Measurements from ENCODE around the gene VTI1A.
"Not testable (repeated sequence)": the region's sequence is repeated elsewhere in the genome, so short reads cannot be mapped to it uniquely, and the experiment has no call there.

The VTI1A gene

DNA sequence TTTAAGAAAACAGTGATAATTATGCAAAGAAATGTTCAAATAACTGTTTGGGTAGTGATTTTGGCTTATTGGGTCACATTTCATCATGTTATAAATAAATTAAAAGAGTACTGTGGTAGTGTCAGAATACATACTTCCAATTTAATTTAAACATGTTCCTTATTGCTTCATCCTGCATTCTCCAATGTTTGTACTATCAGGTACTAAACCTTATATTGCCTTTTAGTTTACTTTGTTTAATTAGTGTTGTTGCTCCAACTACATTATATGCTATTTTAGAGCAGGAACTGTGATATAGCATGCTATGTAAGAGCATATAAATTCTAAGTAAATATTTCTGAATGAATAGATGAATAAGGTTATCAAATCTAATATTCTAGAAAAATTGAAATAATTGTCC is 40.9 kb downstream of the VTI1A start:
- TF ChIP-seq TAF1 (IDR thresholded peaks at IDR 0.05; ENCODE audit: borderline replicate concordance, low read depth, low read length) = no peak
- DNase-seq (ENCODE audit: insufficient read length) (no peak), FAIRE-seq (no peak)

DNA sequence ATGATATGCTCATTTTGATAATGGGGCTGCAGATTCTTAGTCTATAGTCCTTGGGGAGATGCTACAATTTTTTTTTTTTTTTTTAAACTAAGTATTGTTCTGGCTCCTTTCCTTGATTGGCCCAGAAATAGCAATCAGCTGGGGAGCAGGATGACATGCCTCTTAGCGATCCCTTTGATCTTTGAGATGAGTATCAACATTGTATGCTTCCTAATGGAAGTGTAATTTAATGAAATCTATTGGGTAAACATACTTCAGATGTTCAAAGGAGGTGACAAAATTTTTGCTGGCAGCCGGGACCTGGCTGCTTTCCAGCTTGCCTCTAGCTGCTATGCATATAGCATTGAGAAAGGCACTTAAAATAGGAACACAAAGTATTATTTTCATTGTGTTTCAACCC is 43.5 kb downstream of the VTI1A start:
- no peak for DNase-seq (ENCODE audit: insufficient read length)
- no peak for FAIRE-seq
- TF ChIP-seq TAF1 (IDR thresholded peaks at IDR 0.05; ENCODE audit: borderline replicate concordance, low read depth, low read length) (no peak), POLR2A (IDR thresholded peaks at IDR 0.05; ENCODE audit: low read depth, low read length) (no peak), POLR2AphosphoS5 (IDR thresholded peaks at IDR 0.05; ENCODE audit: low read depth, low read length) (no peak)

DNA sequence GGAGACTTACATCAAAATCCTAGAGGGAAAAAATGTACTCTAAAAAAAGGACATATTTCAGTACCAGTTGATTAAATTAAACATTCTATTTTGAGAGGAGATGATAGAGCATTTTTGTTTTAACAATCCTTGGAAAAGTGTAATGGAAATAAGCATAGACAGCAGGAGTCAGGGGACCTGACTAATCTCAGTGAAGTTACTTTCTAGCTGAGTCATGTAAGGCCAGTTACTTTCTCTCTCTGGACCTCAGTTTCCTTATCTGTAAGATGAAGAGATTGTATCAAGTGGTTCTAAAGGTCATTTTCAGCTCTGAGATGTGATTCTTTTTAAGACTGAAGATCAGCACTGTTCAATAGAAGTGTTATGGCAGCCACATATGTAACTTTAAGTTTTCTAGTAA is 44.1 kb downstream of the VTI1A start:
- FAIRE-seq (no peak), DNase-seq (ENCODE audit: insufficient read length) (no peak)
- no peak for TF ChIP-seq POLR2AphosphoS5 (IDR thresholded peaks at IDR 0.05; ENCODE audit: low read depth, low read length)
- no peak for TF ChIP-seq TAF1 (IDR thresholded peaks at IDR 0.05; ENCODE audit: borderline replicate concordance, low read depth, low read length)
- no peak for TF ChIP-seq POLR2A (IDR thresholded peaks at IDR 0.05; ENCODE audit: low read depth, low read length)

DNA sequence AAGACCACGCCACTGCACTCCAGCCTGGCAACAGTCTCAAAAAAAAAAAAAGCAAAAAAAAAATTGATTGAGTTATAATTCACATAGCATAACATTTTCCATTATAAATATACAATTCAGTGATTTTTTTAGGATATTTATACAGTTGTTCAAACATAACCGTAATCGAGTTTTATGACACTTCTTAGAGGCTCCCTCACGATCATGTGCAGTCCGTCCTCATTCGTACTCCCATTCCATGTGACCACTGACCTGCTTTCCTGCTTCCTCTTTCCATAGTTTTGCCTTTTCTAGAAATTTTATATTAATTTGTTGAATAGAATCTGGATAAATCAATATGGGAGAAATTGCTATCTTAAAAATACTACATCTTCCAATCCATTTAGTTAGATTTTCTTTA is 45.7 kb downstream of the VTI1A start:
- FAIRE-seq (no peak), DNase-seq (ENCODE audit: insufficient read length) (no peak)
- TF ChIP-seq POLR2A (IDR thresholded peaks at IDR 0.05; ENCODE audit: low read depth, low read length) = no peak

DNA sequence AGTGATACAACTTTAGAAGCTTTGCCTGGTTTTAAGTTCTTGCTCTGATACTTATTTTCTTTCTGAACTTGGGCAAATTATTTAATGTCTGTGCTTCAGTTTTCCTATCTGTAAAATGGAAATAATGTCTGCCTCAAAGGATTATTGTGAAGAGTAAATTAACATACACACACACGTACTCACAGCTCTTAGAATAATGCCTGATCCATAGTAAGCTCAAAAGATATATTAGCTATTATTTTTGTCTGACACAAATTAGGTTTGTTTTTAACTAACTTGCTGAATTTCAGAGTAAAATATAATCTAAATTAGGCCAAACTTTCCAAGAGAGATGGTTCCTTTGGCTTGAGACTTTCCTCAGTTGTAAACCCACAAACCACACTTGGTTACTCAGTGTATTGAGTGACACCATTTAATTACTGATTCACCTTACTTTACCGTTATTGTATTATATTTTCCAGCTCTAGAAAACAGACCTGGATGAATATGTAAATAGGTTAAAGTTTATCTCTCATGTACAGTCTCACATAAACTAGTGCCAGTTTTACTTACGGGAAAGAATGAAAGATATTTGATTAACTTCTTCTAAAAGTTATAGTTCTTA is 50.4 kb downstream of the VTI1A start:
- TF ChIP-seq POLR2AphosphoS5 (IDR thresholded peaks at IDR 0.05; ENCODE audit: low read depth, low read length) = no peak
- no peak for TF ChIP-seq TAF1 (IDR thresholded peaks at IDR 0.05; ENCODE audit: borderline replicate concordance, low read depth, low read length)
- TF ChIP-seq POLR2A (IDR thresholded peaks at IDR 0.05; ENCODE audit: low read depth, low read length) = no peak
- FAIRE-seq (no peak), DNase-seq (ENCODE audit: insufficient read length) (no peak)

DNA sequence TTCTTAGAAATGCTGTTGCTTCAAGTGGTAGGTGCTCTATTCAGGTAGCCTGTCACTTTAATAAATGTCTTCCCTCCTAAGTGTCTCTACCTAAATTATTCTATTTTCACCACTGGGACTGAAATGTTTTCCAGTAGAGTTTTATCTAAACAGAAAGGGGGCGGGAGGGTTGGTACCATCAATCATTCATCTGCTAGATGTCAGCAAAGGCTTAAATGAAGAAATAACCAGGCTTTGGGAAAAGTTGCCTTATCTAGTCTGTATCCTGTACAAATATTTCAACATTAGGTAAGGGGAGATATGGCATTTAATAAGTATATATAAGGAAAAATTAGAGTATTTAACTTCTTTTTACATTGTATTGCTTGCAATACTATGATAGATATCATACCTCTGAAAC is 51.8 kb downstream of the VTI1A start:
- TF ChIP-seq TAF1 (IDR thresholded peaks at IDR 0.05; ENCODE audit: borderline replicate concordance, low read depth, low read length) (no peak), POLR2A (IDR thresholded peaks at IDR 0.05; ENCODE audit: low read depth, low read length) (no peak), POLR2AphosphoS5 (IDR thresholded peaks at IDR 0.05; ENCODE audit: low read depth, low read length) (no peak)
- DNase-seq (ENCODE audit: insufficient read length) (no peak), FAIRE-seq (no peak)

DNA sequence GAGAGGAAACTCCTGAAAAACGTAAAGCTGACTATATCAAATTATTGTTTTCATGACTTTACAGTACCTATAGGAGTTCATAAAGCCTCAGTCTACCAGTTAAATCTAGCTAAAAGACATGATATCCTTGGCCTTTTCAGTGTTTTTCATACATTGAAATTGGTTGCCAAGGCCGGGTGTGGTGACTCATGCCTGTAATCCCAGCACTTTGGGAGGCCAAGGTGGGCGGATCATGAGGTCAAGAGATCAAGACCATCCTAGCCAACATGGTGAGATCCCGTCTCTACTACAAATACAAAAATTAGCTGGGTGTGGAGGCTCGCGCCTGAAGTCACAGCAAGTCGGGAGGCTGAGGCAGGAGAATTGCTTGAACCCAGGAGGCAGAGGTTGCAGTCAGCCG is 53.0 kb downstream of the VTI1A start:
- not testable (repeated sequence) for FAIRE-seq; DNase-seq (ENCODE audit: insufficient read length)

DNA sequence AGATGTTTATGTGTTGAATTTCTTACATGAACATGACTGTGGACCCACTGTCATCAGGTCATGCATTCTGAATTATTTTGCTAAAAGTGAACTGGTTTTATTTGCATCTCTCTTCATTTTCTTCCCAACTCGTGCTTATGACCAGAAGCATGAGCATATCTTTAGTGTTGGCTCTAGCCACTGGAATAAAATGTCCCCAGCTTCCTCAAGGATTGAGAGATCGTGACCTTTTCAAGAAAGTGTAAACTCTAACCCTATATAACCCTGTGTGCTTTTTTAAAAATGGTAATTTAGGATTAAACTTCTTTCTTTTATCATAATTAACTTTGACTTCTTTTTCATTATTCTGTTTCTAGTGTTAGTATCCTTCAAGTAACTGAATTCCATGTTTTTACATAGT is 55.5 kb downstream of the VTI1A start:
- FAIRE-seq (no peak), DNase-seq (ENCODE audit: insufficient read length) (no peak)
- no peak for TF ChIP-seq TAF1 (IDR thresholded peaks at IDR 0.05; ENCODE audit: borderline replicate concordance, low read depth, low read length)
- TF ChIP-seq POLR2A (IDR thresholded peaks at IDR 0.05; ENCODE audit: low read depth, low read length) = no peak
- TF ChIP-seq POLR2AphosphoS5 (IDR thresholded peaks at IDR 0.05; ENCODE audit: low read depth, low read length) = no peak

DNA sequence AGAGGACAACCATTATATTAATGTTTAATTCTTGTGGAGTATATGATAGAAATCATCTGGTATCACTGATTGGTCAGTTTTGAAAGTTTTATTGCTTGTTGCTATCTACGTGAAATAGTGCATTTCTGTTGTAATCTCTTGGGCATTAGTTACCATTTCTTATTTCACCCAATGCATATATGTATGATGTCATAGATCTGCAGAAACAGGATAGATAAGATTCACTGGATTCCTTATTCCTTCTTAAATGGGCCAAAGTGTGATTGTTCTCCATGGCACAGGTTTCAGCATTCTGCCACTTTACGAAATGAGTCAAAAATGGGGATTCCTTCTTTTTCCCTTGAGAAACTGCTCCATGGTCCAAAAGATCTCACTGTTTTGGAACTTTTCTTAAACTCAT is 56.6 kb downstream of the VTI1A start:
- DNase-seq (ENCODE audit: insufficient read length) (no peak), FAIRE-seq (no peak)
- TF ChIP-seq POLR2AphosphoS5 (IDR thresholded peaks at IDR 0.05; ENCODE audit: low read depth, low read length) (no peak), POLR2A (IDR thresholded peaks at IDR 0.05; ENCODE audit: low read depth, low read length) (no peak), TAF1 (IDR thresholded peaks at IDR 0.05; ENCODE audit: borderline replicate concordance, low read depth, low read length) (no peak)

DNA sequence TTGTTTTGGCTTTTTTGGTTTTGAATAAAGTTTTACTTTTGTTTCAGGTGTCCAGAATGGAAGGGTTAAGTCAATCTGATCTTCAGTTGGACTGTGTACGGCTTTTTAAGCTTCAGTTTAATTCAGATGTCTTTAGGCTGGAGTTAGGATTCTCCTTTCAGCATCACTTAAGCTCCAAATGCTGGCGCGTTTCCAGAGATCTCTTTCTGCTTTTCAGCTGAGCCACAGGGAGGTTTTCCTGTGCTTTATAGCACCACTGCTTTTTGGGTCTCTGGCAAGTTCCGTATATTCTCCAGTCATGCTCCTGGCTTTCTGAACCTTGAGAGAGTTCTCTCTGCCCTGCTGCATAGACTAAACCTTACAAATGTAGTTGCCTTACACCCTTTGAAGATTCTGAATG is 60.0 kb downstream of the VTI1A start:
- no peak for TF ChIP-seq POLR2A (IDR thresholded peaks at IDR 0.05; ENCODE audit: low read depth, low read length)
- TF ChIP-seq POLR2AphosphoS5 (IDR thresholded peaks at IDR 0.05; ENCODE audit: low read depth, low read length) = no peak
- TF ChIP-seq TAF1 (IDR thresholded peaks at IDR 0.05; ENCODE audit: borderline replicate concordance, low read depth, low read length) = no peak
- DNase-seq (ENCODE audit: insufficient read length) (no peak), FAIRE-seq (no peak)

DNA sequence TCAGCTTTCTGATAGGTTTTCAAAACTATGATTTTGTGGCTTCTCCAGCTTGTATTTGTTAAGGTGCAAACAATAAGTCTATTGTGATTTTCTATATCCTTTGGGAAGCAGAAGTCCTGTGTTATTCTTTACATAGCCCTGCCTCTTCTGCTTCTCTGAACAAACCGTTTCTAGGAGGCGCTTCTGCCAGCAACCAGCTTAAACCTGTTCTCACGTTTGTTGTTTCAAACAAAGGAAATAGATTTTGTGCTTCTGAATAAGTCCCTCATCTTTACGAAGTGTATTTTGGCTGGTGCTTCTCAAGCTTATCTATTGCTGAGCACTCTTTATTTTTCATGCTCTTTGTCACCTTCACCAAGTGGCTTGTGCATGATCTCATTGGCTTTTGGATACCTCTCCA is 61.0 kb downstream of the VTI1A start:
- DNase-seq (ENCODE audit: insufficient read length) (no peak), FAIRE-seq (no peak)
- TF ChIP-seq POLR2A (IDR thresholded peaks at IDR 0.05; ENCODE audit: low read depth, low read length) (no peak), POLR2AphosphoS5 (IDR thresholded peaks at IDR 0.05; ENCODE audit: low read depth, low read length) (no peak), TAF1 (IDR thresholded peaks at IDR 0.05; ENCODE audit: borderline replicate concordance, low read depth, low read length) (no peak)

DNA sequence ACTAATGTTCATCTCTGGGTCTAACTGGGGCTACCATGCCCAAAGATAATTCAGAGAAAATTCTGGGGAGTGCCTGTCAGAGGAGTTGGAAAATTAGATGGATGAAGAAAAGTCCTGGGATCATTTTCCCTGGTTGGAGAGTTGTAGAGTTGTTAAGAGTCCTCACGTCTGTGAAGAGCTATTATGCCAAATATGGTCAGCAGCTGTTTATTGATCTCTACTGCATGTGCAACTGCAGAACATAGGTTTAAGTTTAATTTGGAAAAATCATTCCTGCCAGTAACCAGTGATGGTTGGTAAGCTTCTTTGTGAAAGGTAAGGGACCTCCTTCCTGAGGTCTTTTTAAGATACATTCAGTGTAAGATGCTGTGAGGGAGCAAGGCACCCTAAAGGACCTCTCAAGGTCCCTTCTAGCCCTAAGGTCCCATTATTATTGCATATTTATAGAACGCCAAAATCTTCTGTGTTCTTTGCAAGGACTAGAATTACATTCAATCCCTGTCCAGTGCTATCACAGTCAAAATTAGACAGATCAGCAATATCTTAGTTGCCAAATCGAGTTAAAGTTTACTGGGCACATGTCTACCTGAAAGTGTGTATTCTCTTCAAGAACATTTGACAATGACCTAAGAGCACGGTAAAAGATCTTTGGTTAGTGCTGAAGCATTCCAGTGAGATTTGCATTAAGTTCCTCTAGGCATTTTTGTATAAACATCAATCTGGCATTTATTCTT is 62.7 kb downstream of the VTI1A start:
- DNase-seq (ENCODE audit: insufficient read length) = no peak
- FAIRE-seq = no peak

DNA sequence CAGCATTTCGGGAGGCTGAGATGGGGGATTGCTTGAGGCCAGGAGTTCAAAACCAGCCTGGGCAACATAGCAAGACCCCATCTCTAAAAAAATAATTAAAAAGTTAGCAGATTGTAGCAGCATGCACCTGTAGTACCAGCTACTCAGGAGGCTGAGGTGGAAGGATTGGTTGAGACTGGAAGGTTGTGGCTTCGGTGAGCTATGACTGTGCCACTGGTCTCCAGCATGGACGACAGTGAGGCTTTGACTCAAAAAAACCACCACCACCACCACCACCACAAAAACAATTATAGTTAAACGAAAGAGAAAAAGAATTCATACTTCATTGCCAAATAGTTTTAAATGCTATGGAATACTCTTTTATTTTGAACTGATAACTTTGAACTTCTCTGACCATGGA is 63.4 kb downstream of the VTI1A start:
- TF ChIP-seq TAF1 (IDR thresholded peaks at IDR 0.05; ENCODE audit: borderline replicate concordance, low read depth, low read length) (no peak), POLR2AphosphoS5 (IDR thresholded peaks at IDR 0.05; ENCODE audit: low read depth, low read length) (no peak), POLR2A (IDR thresholded peaks at IDR 0.05; ENCODE audit: low read depth, low read length) (no peak)
- no peak for FAIRE-seq
- DNase-seq (ENCODE audit: insufficient read length) = no peak

More for the DNA sequence above, 62.7 kb downstream of the VTI1A start:
- TF ChIP-seq TAF1 (IDR thresholded peaks at IDR 0.05; ENCODE audit: borderline replicate concordance, low read depth, low read length) (no peak), POLR2A (IDR thresholded peaks at IDR 0.05; ENCODE audit: low read depth, low read length) (no peak), POLR2AphosphoS5 (IDR thresholded peaks at IDR 0.05; ENCODE audit: low read depth, low read length) (no peak)

Measured in GM12892 (cell line).